ENCODE measurements around the gene RADIL.

RADIL gene

DNA sequence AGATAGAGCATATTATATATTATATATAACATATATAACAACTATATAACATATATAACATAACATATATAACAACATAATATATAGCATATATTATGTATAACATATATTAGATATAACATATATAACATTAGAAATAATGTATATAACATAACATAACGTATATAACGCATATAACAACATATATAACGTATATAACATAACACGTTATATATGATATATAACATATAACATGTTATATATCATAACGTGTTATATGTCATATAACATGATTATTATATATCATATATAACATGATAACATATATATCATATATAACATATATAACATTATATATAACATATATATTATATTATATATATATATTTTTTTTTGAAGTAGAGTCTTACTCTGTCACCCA is 104.4 kb downstream of the RADIL start:
- DNase-seq (ENCODE audit: extremely low read depth in 1 of 2, low read depth in 1 of 2), result no peak

DNA sequence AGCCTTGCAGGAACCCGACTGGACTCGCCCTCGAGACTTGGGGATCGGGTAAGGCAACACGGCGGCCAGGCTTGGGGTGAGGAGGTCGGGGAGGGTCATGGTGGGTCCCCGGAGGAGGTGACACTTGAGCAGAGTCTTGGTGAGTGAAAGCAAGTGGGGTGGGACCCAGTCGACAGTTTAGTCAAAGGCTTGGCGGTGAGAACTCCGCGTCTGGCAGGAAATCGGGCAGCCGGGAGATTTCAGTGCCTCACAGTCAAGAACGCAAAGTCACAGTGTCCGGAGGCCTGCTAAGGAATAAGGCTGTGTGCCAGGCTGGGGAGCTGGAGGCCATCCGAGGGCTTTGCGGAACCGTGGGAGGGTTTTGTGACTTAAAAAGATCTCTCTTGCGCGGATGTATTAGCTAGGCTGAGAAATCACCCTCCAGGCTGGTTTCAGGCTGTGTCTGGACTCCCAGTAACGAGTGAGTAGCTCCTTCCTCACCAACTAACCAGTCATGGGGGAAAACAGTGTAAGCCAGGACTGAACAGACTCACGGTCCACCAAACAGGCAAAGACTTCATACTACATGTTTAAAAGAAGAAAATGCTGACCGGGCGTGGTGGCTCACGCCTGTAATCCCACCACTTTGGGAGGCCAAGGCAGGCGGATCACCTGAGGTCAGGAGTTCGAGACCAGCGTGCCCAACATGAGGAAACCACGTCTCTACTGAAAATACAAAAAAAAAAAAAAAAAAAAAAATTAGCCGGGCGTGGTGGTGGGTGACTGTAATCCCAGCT is 107.5 kb downstream of the RADIL start:
- DNase-seq (ENCODE audit: extremely low read depth in 1 of 2, low read depth in 1 of 2), result no peak

DNA sequence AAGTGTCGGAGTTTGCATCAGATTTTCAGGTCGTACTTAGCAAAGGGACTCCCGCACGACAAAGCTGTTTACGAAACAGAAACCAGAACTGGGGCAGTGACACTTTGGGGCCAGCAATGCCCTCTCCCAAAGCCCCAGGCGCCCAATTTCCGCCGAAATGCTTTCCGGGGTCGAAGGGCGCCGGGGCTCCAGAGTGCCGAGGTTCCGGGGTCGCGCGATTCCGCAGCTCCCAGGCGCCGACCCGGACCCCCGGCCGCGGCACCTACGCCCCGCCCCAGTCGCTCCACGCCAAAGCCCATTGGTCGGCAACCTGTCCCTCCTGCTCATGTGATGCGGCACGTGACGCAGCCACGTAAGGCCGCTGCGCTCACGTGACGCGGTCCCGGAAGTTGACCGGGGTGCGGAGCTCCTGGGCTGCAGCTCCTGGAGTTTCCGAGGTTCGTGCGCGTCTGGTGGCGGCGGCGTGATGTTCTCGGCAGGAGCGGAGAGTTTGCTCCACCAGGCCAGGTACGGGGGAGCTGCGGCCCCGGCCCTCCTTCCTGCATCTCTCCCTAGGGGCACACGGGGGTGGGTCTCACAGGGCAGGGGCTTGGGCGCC is 108.2 kb downstream of the RADIL start, which contains the start of gene AP5Z1:
TSS of gene AP5Z1 (plus strand) at position 374 of the 598 bp plus-strand sequence. CDS start at position 467, 93 bp downstream.
- peak; percentile 94 to 95 for DNase-seq (ENCODE audit: extremely low read depth in 1 of 2, low read depth in 1 of 2)

DNA sequence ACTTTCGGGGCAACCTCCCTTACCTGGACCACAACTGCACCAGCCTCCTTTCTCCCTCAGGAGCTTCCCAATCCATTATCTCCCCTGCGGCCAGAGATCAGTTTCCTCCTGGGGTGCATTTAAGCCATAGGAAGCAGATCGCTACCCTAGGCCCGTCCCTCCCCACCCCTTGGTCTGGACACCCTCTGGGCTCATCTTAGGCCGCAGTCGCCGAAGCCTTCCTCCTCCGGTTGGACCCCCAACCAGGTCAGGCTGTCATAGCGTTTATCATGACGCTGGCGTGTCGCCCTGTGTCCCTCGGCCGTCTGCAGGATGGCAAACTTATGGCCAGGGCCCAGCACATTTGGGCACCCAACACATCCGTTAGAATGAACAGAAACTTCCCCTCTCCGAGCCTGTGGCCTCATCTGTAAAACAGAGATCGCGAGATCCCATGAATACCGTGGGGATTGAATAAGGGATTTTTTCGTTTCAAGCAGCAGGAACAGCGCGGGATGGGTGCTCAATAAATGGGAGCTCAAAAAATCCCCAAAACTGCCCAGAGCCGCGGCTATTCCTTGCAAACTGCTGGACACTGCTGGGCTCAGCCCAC is 108.8 kb downstream of the RADIL start:
- DNase-seq (ENCODE audit: extremely low read depth in 1 of 2, low read depth in 1 of 2), result no peak

DNA sequence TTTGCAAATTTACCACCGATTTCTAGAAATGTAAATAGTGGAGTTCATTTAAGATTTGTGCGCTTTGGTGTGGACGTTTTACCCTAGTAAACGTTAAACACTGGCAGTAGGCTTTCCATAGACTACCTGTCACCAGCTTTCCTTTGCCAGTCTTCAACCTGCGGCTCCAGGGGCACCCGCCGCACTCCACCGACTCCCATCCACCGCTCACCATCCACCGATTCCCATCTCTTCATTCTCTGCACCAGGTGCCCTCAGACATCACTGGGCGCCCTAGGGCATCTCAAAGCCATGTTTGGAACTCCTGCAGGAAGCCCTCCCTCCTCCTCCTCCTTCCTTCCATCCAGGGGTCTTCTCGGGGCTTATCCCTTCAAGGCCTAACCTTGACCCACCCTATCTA is 109.5 kb downstream of the RADIL start:
- no peak for DNase-seq (ENCODE audit: extremely low read depth in 1 of 2, low read depth in 1 of 2)

DNA sequence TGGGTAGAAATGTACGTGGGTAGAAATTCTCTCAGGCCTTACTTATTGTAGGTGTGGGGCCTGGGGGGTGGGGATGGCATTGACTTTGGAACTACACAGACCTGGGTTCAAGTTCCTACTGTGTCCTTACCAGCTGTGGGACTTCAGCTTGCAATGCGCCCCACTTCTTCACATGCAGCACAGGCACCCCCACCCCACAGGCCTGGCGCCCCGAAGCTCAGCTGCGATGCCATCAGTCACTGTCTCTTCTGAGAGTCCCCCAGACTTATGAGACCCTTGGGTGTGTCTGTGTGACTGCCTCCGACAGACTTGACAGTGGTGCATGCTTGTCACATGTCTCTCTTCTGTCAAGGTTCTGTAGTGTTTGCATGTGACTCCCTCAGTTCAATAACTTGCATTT is 111.2 kb downstream of the RADIL start:
- DNase-seq (ENCODE audit: extremely low read depth in 1 of 2, low read depth in 1 of 2), result no peak

DNA sequence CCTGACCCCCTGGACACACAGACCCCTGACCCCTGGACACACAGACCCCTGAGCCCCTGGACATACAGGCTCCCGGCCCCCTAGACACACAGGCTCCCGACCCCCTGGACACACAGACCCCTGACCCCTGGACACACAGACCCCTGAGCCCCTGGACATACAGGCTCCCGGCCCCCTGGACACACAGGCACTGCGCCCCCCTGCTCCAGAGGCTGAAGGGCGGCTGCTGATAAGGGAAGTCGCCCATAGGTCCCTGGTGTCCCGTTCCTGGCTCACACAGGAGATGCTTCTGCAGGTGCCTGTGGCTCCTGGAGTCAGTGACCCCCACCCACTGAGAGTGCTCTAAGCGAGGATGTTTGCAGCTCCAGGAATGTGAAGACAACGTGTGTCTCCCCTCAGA is 111.8 kb downstream of the RADIL start:
- no peak for DNase-seq (ENCODE audit: extremely low read depth in 1 of 2, low read depth in 1 of 2)

DNA sequence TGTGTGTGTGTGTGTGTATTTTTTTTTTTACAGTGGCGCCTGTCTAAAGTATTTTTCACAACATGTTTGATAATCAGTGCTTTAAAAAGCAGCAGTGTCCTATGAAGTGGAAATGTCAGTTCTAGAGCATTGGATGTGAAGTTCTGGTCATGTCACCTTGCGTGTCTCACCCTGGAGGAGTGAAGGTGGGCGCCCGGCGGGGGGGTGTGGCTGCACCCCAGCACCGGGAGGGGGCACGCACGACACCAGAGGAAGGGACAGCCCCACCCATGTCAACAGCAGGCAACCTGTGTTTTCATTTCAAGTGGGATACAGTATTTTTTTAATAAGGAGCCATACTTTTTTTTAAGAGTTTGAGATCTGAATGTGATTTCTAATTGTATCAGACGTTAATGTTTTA is 112.6 kb downstream of the RADIL start:
- no peak for DNase-seq (ENCODE audit: extremely low read depth in 1 of 2, low read depth in 1 of 2)

DNA sequence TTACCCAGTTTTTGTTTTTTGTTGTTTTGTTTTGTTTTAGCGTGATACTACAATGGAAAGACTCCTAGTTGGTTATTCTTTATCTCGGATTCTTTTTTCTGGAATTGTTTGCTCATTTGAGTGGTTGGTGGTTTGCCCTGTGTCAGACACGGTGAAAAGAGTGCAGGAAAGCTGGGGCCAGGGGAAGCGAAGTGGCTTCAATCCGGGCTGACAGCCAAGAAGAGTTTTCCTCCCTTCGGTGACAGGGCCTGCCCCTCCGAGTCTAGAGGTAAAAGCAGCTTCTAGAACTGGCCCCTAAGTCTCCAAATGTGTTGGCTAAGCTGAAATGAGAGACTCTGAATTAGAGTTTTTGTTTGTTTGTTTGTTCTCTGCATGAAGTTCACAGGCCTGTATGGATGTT is 113.8 kb downstream of the RADIL start:
- DNase-seq (ENCODE audit: extremely low read depth in 1 of 2, low read depth in 1 of 2), result no peak

DNA sequence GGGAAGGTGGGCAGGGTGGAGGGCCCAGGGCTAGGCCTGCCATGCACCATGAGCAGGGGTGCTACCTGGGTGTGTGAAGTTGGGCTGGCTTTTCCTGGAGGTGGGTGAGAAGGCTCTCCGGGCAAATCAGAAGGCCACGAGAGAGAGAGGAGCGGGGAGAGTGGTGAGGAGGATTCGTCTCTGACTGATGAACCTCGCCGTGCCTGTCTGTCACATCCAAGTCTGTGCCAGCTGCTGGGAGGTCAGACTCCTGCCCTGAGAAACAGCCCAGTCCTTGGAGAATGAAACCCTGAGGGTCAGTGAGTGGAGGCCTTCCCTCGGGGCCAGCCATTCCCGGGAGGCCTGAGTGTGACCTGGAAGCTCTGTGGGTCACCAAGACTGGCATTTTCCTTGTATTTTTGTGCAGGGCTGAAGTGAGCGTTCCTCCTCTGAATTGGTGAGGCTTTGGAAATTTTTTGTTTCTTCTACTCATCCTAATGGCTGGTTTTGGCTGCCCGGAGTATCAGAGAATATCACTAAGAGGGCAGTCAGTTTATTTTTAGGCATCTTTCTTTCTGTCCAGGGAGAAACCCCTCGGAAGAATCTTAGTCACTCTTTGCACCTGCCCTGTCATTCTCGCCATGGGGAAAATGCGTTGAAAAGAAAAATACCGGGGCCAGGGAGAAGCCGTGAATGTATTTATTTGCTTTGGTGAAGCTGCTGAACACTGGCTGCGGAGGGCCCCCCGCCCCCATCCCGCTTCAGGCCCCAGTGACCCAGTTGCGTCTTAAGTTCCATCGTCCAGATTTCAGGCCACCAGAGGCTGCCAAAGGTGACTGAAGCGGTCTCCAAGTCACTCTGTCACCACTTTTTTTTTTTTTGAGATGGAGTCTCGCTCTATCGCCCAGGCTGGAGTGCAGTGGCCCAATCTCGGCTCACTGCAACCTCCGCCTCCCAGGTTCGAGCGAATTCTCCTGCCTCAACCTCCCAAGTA is 114.6 kb downstream of the RADIL start:
- DNase-seq (ENCODE audit: extremely low read depth in 1 of 2, low read depth in 1 of 2), result no peak

DNA sequence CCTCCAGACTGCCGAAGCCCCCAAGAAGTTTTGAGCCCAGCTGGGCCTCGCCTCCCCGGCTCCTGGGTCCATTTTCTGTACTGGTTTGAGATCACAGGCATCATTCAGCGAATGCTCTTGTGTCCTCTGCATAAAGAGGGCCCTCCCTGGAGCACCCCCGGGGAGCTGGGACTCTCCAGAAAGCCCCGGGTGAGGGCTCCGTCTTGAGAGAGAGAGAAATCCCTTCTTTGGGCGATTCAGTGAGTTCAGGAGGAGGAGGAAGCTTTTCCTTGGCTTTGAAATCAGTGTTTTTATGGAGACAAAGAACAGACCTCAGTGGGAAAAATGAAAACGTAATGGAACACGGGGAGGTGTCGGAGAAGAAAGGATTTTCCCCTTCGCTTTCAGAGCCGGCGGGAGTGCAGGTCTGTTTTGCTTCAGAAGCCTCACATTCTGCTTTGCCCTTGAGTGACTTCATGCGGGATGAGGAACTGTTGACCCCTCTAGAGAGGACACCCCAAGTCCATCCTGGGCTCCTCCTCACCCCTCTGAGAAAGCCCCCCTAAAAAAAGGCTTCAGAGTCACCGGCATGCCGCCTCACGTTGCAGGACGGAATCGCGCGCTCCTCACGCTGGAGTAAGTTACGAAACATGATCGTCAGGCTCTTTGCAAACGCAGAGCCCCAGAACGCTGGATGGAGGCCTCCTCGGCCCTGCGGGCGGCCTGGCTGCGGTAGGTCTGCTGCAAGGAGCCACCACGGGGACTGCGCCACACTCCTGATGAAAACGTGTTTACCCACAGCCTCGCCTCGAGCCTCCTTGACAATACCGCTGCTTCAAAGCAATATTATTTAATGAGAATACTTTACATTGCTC is 116.6 kb downstream of the RADIL start:
- DNase-seq (ENCODE audit: extremely low read depth in 1 of 2, low read depth in 1 of 2), result no peak

DNA sequence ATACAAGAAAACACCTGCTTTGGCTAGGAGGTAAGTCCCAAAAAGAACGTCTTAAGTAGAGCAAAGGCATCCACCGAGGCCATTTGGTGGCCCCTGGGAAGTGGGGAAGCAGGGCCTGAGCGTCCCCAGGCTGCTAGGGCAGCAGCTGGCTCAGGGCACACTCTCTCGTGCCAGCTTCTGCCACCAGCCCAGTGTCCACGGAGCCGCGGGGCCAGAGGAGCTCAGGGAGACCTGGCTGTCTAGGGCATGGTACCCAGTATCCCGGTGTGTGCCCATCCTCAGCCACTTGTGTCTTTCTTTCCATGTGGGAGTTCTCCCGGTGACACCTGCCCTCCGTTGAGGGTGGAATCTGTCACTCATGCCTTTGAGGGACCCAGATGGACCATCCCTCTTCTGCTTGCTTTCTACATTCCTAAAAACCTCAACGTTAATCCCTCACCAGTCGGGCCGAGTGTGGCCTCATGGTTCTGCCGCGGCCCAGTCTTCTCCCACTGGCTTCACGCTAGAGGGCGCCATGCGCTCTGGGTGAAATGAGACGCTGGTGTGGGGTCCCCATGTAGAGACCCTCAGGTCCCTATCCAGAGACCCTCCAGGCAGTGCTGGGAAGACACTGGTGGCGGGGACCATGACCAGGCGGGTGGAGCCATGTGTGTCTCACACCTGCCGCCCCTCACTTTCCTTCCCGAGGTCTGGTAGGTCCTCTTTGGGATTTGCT is 117.6 kb downstream of the RADIL start:
- DNase-seq (ENCODE audit: extremely low read depth in 1 of 2, low read depth in 1 of 2), result no peak

DNA sequence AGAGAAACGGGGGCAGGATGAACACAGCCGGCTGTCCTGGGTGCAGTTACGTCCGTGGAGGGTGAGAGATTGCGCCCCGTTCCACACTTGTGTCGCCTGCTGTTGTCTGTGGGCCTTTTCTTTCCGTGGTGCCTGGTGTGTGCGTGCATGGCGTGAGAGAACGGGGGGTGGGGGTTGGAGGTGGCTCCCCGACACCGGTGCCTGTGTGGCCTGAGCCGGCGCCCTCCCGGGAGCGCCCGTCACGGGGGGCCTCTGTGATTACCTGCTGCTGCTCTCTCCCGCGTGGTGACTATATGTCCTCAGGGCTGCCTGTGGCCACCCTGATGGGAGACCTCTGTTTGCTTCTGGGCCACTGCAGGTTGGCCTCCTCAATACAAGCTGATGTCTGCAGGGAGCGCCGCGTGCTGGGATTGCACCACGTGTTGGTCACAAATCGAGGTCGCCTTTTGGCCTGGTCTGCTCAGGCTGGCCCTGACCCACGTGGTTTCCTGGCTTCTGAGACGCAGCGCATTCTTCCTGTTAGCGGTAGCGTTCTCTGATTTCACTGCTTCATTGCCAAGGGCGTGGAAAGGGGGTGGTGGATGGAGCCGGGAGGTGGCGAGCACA is 119.0 kb downstream of the RADIL start:
- no peak for DNase-seq (ENCODE audit: extremely low read depth in 1 of 2, low read depth in 1 of 2)

DNA sequence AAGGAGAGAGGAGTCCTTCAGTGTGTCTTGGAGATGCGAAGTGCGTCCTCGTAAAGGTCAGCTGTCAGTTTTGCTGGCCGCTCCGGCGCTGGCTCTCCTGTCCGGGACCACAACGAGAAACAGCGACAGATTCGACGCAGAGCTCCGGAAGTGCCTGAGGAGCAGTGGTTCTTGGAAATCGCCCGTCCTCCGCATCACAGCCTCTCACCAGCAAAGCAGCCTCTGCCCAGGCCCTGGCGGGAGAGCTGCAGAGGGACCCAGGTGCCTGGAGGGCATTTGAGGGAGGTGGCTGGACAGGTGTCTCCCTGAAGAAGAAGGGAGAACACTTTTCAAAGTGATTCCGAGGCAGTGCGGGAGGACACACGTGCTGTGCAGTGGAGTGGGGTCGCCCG is 119.7 kb downstream of the RADIL start:
- DNase-seq (ENCODE audit: extremely low read depth in 1 of 2, low read depth in 1 of 2), result no peak

DNA sequence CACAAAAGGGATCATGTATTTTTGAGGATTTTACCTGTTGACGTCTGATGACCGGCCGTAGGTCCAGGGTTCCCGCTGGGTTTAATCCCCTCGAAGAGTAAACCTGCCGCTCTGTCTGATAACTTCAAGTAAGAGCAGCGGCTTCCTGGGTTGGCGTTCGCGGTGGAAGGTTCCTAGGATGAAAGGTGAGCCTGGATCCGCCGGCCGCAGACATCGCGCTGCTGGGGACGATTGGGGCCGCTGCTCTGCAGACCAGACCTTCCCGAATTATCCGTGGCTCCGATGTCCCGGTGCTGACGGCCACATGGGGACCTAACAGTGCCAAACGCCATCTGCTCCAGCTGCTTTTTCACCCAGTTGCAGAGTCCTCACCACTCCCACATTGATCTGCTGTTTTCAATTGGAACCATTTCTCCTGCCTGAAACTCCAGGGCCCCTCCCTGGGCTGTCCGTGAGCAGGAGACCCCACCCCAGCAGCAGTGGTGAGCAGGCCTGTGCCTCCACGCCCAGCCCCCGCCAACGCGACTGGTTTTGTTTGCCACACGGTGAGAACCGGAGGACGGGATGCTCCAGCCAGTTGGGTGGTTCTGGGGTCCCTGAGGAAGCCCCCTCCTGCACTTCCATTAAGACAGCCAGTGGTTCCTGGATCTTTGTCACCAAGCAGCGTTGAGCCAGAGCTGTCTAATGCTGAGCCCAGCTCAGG is 120.3 kb downstream of the RADIL start:
- no peak for DNase-seq (ENCODE audit: extremely low read depth in 1 of 2, low read depth in 1 of 2)

DNA sequence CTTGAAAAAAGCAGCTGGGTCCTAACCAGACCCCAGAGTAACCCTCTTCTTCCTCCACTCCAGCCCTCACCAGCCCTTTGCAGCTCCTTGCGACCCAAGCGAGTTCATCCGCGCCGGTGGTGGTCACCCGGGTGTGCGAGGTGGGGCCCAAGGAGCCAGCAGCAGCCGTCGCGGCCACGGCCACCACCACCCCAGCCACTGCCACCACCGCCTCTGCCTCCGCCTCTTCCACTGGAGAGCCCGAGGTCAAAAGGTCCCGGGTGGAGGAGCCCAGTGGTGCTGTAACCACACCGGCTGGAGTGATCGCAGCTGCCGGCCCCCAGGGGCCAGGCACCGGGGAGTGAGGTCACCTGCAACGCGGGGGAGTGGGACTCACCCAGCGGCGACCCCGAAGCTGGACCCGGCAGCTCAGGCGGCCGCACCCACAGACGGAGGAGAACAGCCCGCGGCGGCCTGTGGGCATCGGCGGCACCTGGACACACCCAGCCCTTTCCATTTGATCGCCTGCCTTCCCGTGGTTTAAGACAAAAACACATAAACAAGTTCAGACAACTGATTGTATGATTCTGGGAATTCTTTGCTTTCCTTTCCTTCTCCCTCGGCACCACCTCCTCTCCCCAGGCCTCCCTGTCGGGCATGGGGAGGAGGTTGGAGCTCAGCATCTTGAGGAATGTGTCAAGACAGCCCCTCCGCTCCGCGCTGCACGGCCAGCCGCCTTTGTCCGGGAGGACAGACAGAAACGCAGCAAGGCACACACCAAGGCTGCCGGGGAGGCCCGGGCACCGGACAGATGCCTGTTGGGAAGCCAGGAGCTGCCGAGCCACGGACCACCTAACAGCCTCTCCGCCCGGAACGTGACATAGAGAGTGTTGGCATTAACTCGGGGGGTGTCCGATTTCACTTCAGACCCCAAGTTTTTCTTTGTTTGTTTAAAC is 121.1 kb downstream of the RADIL start:
- no peak for DNase-seq (ENCODE audit: extremely low read depth in 1 of 2, low read depth in 1 of 2)

DNA sequence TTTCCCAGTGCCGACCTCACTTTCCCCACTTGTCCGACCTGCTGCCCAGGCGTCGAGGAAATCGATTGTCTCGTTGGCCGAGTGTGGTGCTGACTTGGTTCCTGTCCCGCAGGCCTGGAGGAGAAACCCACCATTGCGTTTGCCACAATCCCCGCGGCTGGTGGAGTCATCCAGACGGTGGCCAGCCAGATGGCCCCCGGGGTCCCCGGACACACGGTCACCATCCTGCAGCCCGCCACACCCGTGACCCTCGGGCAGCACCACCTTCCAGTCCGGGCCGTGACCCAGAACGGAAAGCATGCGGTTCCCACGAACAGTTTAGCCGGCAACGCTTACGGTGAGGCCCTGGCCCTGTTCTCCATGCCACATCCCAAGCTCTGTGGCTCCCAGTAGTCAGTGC is 122.6 kb downstream of the RADIL start:
- no peak for DNase-seq (ENCODE audit: extremely low read depth in 1 of 2, low read depth in 1 of 2)
